Transverse colon (tissue), 4 donors: ENCODE data around the gene NFKBIE. TPM values are rescaled to one million over a fixed set of nuclear protein-coding genes. Genes with fewer than 3 reads are reported as not detected.
A peak's percentile ranks its signal among the peaks of the same experiment; 100 is the strongest.

Experiments
- DNase-seq: peaks from one replicate; pipeline ENCODE4 v3.0.0-alpha.2; 2019
- H3K27ac ChIP-seq, 4 donors: fragments of 200-600 bp; sonication (generic); 2 replicates each; pipeline ENCODE4 v1.5.1; 2016 to 2018; ENCODE audit warnings: inconsistent platforms in 4 of 4
- H3K27me3 ChIP-seq: fragments of 200-600 bp; sonication (generic); 2 replicates; pipeline ENCODE4 v1.5.1; 2017; ENCODE audit warnings: inconsistent platforms
- H3K36me3 ChIP-seq, 4 donors: fragments of 200-600 bp; sonication (generic); 2 replicates each; pipeline ENCODE4 v1.5.1; 2017 to 2019; ENCODE audit warnings: inconsistent platforms in 4 of 4
- H3K4me1 ChIP-seq, 4 donors: fragments of 200-600 bp; sonication (generic); 2 replicates each; pipeline ENCODE4 v1.5.1; 2017 to 2020; ENCODE audit warnings: inconsistent platforms in 4 of 4
- H3K4me3 ChIP-seq, 4 donors: fragments of 200-600 bp; sonication (generic); 1 replicate in 1 of 4; 2 replicates in 3 of 4; pipeline versions ENCODE4 v1.5.1 to v1.6.1; 2017 to 2019; ENCODE audit warnings: inconsistent platforms in 4 of 4
- H3K9me3 ChIP-seq, 2 donors: fragments of 200-600 bp; sonication (generic); 2 replicates each; pipeline ENCODE4 v1.5.1; 2017 to 2019; ENCODE audit warnings: inconsistent platforms in 2 of 2
- CTCF ChIP-seq, 5 experiments: fragments of 200-600 bp in 3 of 5; fragments of 450-650 bp in 2 of 5; sonication (generic) in 3 of 5; IDR thresholded peaks; 1 replicate in 2 of 5; 2 replicates in 3 of 5; pipeline ENCODE4 v1.5.1; 2016 to 2017; ENCODE audit warnings: antibody characterized with exemption in 5 of 5, inconsistent platforms in 3 of 5, mild to moderate bottlenecking in 2 of 5, moderate library complexity in 1 of 5
- EP300 ChIP-seq: sonication (generic); formaldehyde crosslinking; IDR thresholded peaks from one replicate; pipeline ENCODE4 v1.6.1; 2017; ENCODE audit warnings: antibody characterized with exemption, low read depth
- POLR2A ChIP-seq: fragments of 450-650 bp; IDR thresholded peaks from one replicate; pipeline ENCODE4 v1.6.1; 2016; ENCODE audit warnings: antibody characterized with exemption, mild to moderate bottlenecking, moderate library complexity
- POLR2AphosphoS5 ChIP-seq, 3 donors: sonication (generic); formaldehyde crosslinking; IDR thresholded peaks; one replicate each; pipeline ENCODE4 v1.6.1; 2016; ENCODE audit warnings: antibody characterized with exemption in 3 of 3
- WGBS, 2 donors: methylation state at CpG; one replicate each; pipeline ENCODE4 v1.1.5; 2018; ENCODE audit warnings: low coverage in 1 of 2; 5-methylcytosine and 5-hydroxymethylcytosine counted together
- in situ Hi-C, 4 donors: fragments of 200-750 bp; cut with MboI; loops; one replicate each; pipeline versions ENCODE4 v1.15.0 to v1.15.1; 2017; ENCODE audit warnings: low sequenced_read_pairs in 3 of 4, low pct_ligation_motif_present in 1 of 4, low pct_unique_long_range_greater_than_20kb in 1 of 4
- intact Hi-C: fragments of 100-400 bp; cut with DNase I; formaldehyde crosslinking; loops from one replicate; pipeline ENCODE4 v1.15.1; 2023; ENCODE audit warnings: low total_unique reads
- total RNA-seq, 4 donors: library from RNA; depleted of rRNA; stranded (reverse); fragments of >200 nt; gene quantifications; one replicate each; pipeline ENCODE4 v1.1.0, GENCODE V29; 2016

Gene NFKBIE
- total RNA-seq, 4 donors from 2014 or later: 2.6 to 67.3 (median 19.0) TPM

GRCh38 chr6:44224965-44225305, 40.4 kb downstream of the NFKBIE start:
- Histone ChIP-seq H3K4me1 (peaks cover 34 to 80% (median 53%) of the 10 kb centered on the region in 4 donors), H3K27ac (peak overlapping the region; percentile 2 to 94 (median 86)), H3K4me3 (peak overlapping the region in 1 of 4 donors; percentile 79), H3K27me3 (peaks cover 4% of the 10 kb centered on the region), H3K36me3 (no peaks in the 10 kb centered on the region), H3K9me3 (no peaks in the 10 kb centered on the region)
- in situ Hi-C loops: no loop called here
- DNase-seq: no peak
- WGBS, 2 donors: 83% methylated on average over 4 of the region's 4 CpGs; no CpG with 5 or more reads in 1 of the 2 donors
- intact Hi-C loops: no loop called here
- TF ChIP-seq POLR2AphosphoS5 (IDR thresholded peaks at IDR 0.05): no peak
- TF ChIP-seq EP300: no peak
- TF ChIP-seq CTCF (IDR thresholded peaks at IDR 0.05): no peak
- no peak for TF ChIP-seq POLR2A

GRCh38 chr6:44224029-44224964, 41.1 kb downstream of the NFKBIE start:
- in situ Hi-C loops (no loop called here), intact Hi-C loops (no loop called here)
- TF ChIP-seq POLR2AphosphoS5 (IDR thresholded peaks at IDR 0.05): no peak
- TF ChIP-seq POLR2A: no peak
- TF ChIP-seq CTCF (IDR thresholded peaks at IDR 0.05): no peak
- TF ChIP-seq EP300: no peak
- Histone ChIP-seq H3K9me3 (no peaks in the 10 kb centered on the region), H3K27me3 (peaks cover 4% of the 10 kb centered on the region), H3K4me3 (peak overlapping the region; percentile 51 to 79 (median 58)), H3K27ac (peak overlapping the region; percentile 85 to 94 (median 86)), H3K4me1 (peaks cover 32 to 86% (median 59%) of the 10 kb centered on the region in 4 donors), H3K36me3 (no peaks in the 10 kb centered on the region)
- 7% methylated on average over 14 of the region's 18 CpGs; no CpG with 5 or more reads in 1 of the 2 donors for WGBS, 2 donors
- DNase-seq: no peak

DNA sequence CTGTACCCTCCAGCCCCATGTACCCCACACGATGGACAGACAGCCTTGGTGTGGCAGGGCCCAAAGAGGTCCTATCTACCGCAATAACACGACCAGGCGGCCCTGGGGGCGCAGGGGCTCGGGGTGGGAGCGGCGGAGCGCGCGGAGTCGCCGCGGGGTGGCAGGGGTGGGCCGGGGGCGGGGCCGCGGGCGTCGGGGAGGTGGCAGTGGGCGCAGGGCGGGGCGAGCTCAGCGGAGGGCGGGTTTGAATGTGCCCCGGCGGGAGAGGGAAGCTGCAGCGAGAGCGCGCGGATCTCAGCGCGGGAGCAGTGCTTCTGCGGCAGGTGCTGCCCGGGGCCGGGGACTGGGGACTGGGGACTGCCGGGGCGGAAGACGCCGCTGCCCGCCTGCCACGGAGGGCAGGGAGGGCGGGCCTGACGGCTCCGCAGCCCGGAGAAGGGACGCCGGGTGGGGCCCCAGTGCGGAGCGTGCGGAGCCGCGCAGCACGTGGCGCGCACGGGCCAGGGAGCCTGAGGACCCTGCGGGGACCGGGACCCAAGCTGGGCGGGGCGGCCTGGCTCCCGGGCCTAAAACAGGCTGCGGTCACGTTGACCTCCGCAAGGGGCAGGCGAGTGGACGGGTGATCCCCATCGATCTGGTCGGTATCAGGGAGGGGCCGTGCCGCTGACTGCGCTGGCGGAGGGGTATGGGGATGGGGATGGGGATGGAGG, 41.9 kb downstream of the NFKBIE start, which contains the start of gene SLC29A1:
TSS of gene SLC29A1 (plus strand) at position 277 of the 710 bp plus-strand sequence. CDS start 3,719 bp downstream, outside the sequence.
- intact Hi-C loops: no loop called here
- no peak for TF ChIP-seq POLR2A
- no peak for TF ChIP-seq EP300
- TF ChIP-seq POLR2AphosphoS5 (IDR thresholded peaks at IDR 0.05): peak; percentile 68 to 73 (median 70)
- peak in 1 of 5 experiments; percentile 16 for TF ChIP-seq CTCF (IDR thresholded peaks at IDR 0.05)
- Histone ChIP-seq H3K27ac (peak within 1 kb of the TSS; percentile 85 to 94 (median 86)), H3K4me1 (peaks cover 33 to 94% (median 67%) of the 10 kb centered on the region in 4 donors), H3K36me3 (no peaks in the 10 kb centered on the region), H3K27me3 (peaks cover 4% of the 10 kb centered on the region), H3K4me3 (peak within 1 kb of the TSS; percentile 51 to 79 (median 58)), H3K9me3 (no peaks in the 10 kb centered on the region)
- DNase-seq: peak; percentile 79
- 0% methylated on average over 27 of the region's 73 CpGs; no CpG with 5 or more reads in 1 of the 2 donors for WGBS, 2 donors
- in situ Hi-C loops: no loop called here
